Fibroblast of lung (primary cell): Measurements from ENCODE around the gene NOL6. TPM values are rescaled to one million over a fixed set of nuclear protein-coding genes. Genes with fewer than 3 reads are reported as not detected.
A peak's percentile ranks its signal among the peaks of the same experiment; 100 is the strongest.

Experiments used
- DNase-seq, 2 donors: peaks; one replicate each; pipeline versions ENCODE4 v3.0.0 to v3.0.0-alpha.2; 2010; ENCODE audit warnings: low read depth in 2 of 2
- H2AFZ ChIP-seq: 2 replicates; pipeline ENCODE4 v1.5.1; 2012; ENCODE audit warnings: low read length, control low read depth, inconsistent platforms
- H3K27ac ChIP-seq: 2 replicates; pipeline ENCODE4 v1.5.1; 2011; ENCODE audit warnings: low read length, control low read depth; ENCODE audit not compliant: insufficient read depth
- H3K27me3 ChIP-seq: 2 replicates; pipeline ENCODE4 v1.5.1; 2011; ENCODE audit warnings: mild to moderate bottlenecking, low read length; ENCODE audit not compliant: control insufficient read depth, insufficient read depth
- H3K36me3 ChIP-seq: 2 replicates; pipeline ENCODE4 v1.5.1; 2011; ENCODE audit warnings: low read length; ENCODE audit not compliant: control insufficient read depth, insufficient read depth
- H3K4me1 ChIP-seq: 2 replicates; pipeline ENCODE4 v1.5.1; 2011; ENCODE audit warnings: low read length; ENCODE audit not compliant: control insufficient read depth, insufficient read depth; ENCODE audit errors: extremely low read depth
- H3K4me2 ChIP-seq: 2 replicates; pipeline ENCODE4 v1.5.1; 2011; ENCODE audit warnings: low read length, control low read depth; ENCODE audit not compliant: insufficient read depth; ENCODE audit errors: extremely low read depth
- H3K4me3 ChIP-seq, 4 experiments: fragments of 200-600 bp in 1 of 4; sonication (generic) in 1 of 4; replicated peaks in 1 of 4; 2 replicates each; pipeline ENCODE4 v1.5.1; 2011 to 2016; ENCODE audit warnings: low read length in 4 of 4, low read depth in 3 of 4, mild to moderate bottlenecking in 3 of 4, control low read depth in 2 of 4, inconsistent platforms in 1 of 4, mixed read lengths in 1 of 4; ENCODE audit not compliant: insufficient read depth in 1 of 4; ENCODE audit errors: control extremely low read depth in 1 of 4
- H3K79me2 ChIP-seq: 2 replicates; pipeline ENCODE4 v1.5.1; 2012; ENCODE audit warnings: mild to moderate bottlenecking, low read length, inconsistent platforms; ENCODE audit not compliant: control insufficient read depth, insufficient read depth
- H3K9ac ChIP-seq: 2 replicates; pipeline ENCODE4 v1.5.1; 2011; ENCODE audit warnings: mild to moderate bottlenecking, low read length, control low read depth; ENCODE audit not compliant: insufficient read depth
- H3K9me3 ChIP-seq: 2 replicates; pipeline ENCODE4 v1.5.1; 2012; ENCODE audit warnings: low read depth, low read length; ENCODE audit not compliant: control insufficient read depth, insufficient read depth
- H4K20me1 ChIP-seq: 2 replicates; pipeline ENCODE4 v1.5.1; 2011; ENCODE audit warnings: low read length; ENCODE audit not compliant: control insufficient read depth, insufficient read depth; ENCODE audit errors: extremely low read depth
- EZH2 ChIP-seq: IDR thresholded peaks from 2 replicates; pipeline ENCODE4 v1.5.1; 2012; ENCODE audit warnings: low read length, control low read depth, mild to moderate bottlenecking; ENCODE audit errors: missing control alignments
- polyA plus RNA-seq, 2 donors: library from polyadenylated mRNA; depleted of rRNA in 1 of 2; stranded (reverse) in 1 of 2; unstranded in 1 of 2; fragments of >200 nt; gene quantifications; 2 replicates each; pipeline ENCODE4 v1.2.1, GENCODE V29; 2011 to 2012; ENCODE audit warnings: missing spikeins in 1 of 2
- total RNA-seq: library from RNA; depleted of rRNA; stranded (reverse); fragments of >200 nt; gene quantifications from 2 replicates; pipeline ENCODE4 v1.2.1, GENCODE V29; 2014
- TF ChIP-seq, protein P1 (sequence below), 2 donors: IDR thresholded peaks in 1 of 2; conservative IDR thresholded peaks in 1 of 2; 1 replicate in 1 of 2; 2 replicates in 1 of 2; pipeline ENCODE4 v1.5.1; 2011 to 2012; ENCODE audit warnings: low read length in 2 of 2, control low read depth in 1 of 2, inconsistent platforms in 1 of 2, low read depth in 1 of 2, mild to moderate bottlenecking in 1 of 2

The NOL6 gene
- total and polyA plus RNA-seq, 2 donors (not counting 1 experiment from before 2014, with no cell fraction given) = 15.2 to 24.4 TPM

DNA sequence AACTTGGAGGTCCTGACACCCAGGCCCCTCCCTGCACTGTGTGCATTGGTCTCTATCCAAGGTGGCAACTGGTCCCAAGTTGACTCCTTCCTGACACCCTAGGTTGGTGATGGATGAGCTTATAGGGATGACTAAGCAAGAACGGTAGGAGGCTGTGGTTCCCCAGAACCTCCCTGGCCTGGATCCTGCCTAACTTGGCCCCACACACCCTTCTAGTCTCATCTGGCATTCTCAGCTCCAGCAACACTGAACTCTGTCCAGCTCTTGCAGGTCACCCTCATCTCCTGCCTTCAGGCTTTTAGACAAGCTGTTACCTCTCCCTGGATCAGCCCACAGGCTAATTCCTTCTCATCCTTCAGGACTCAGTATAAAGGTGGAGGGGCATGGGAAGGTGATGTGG is 42.8 kb downstream of the NOL6 start:
- no peak overlapping the region for H3K4me3 ChIP-seq
- peaks cover 12% of the 10 kb centered on the region for H3K27me3 ChIP-seq
- peak in 1 of 2 donors; percentile 46 for DNase-seq
- H3K79me2 ChIP-seq = no peaks in the 10 kb centered on the region
- no peak overlapping the region for H3K4me2 ChIP-seq
- no peak for TF ChIP-seq EZH2
- H3K4me1 ChIP-seq = no peaks in the 10 kb centered on the region
- H3K27ac ChIP-seq = no peak overlapping the region
- no peaks in the 10 kb centered on the region for H3K36me3 ChIP-seq
- H4K20me1 ChIP-seq = no peaks in the 10 kb centered on the region
- no peaks in the 10 kb centered on the region for H3K9me3 ChIP-seq
- H2AFZ ChIP-seq = no peak overlapping the region
- H3K9ac ChIP-seq = no peak overlapping the region

DNA sequence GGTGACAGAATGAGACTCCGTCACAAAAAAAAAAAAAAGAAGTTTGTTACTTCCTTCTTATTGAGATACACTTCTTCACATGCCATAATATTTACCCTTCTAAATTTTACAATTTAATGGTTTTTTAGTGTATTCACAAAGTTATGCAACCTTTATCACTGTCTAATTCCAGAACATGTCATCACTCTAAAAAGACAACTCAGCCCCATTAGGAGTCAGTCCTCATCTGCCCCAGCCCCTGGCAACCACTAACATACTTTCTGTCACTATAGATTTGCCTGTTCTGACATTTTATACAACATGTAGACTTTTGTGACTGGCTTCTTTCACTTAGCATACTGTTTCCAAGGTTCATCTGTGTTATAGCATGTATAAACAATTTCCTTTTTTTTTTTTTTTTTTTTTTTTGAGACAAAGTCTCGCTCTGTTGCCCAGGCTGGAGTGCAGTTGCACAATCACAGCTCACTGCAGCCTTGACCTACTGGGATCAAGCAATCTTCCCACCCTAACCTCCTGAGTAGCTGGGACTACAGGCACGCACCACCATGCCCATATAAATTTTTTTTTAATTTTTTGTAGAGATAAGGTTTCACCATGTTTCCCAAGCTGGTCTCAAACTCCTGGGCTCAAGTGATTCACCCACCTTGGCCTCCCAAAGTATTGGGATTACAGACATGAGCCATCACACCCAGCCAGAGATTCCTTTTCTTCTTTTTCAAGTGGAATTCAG is 44.3 kb downstream of the NOL6 start:
- TF ChIP-seq, protein P1, sequence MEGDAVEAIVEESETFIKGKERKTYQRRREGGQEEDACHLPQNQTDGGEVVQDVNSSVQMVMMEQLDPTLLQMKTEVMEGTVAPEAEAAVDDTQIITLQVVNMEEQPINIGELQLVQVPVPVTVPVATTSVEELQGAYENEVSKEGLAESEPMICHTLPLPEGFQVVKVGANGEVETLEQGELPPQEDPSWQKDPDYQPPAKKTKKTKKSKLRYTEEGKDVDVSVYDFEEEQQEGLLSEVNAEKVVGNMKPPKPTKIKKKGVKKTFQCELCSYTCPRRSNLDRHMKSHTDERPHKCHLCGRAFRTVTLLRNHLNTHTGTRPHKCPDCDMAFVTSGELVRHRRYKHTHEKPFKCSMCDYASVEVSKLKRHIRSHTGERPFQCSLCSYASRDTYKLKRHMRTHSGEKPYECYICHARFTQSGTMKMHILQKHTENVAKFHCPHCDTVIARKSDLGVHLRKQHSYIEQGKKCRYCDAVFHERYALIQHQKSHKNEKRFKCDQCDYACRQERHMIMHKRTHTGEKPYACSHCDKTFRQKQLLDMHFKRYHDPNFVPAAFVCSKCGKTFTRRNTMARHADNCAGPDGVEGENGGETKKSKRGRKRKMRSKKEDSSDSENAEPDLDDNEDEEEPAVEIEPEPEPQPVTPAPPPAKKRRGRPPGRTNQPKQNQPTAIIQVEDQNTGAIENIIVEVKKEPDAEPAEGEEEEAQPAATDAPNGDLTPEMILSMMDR (conservative IDR thresholded peaks at IDR 0.05 in 1 of 2, IDR thresholded peaks at IDR 0.05 in 1 of 2; ENCODE audit: low read depth in 1 of 2, low read length in 2 of 2) = no peak
- TF ChIP-seq EZH2 = no peak
- no peaks in the 10 kb centered on the region for H3K36me3 ChIP-seq
- no peak overlapping the region for H2AFZ ChIP-seq
- no peak for DNase-seq
- H3K4me2 ChIP-seq = no peak overlapping the region
- no peaks in the 10 kb centered on the region for H3K4me1 ChIP-seq
- no peak overlapping the region for H3K27ac ChIP-seq
- H3K27me3 ChIP-seq = no peaks in the 10 kb centered on the region
- H3K4me3 ChIP-seq = no peak overlapping the region
- no peak overlapping the region for H3K9ac ChIP-seq
- H4K20me1 ChIP-seq = no peaks in the 10 kb centered on the region
- H3K9me3 ChIP-seq = no peaks in the 10 kb centered on the region
- no peaks in the 10 kb centered on the region for H3K79me2 ChIP-seq

DNA sequence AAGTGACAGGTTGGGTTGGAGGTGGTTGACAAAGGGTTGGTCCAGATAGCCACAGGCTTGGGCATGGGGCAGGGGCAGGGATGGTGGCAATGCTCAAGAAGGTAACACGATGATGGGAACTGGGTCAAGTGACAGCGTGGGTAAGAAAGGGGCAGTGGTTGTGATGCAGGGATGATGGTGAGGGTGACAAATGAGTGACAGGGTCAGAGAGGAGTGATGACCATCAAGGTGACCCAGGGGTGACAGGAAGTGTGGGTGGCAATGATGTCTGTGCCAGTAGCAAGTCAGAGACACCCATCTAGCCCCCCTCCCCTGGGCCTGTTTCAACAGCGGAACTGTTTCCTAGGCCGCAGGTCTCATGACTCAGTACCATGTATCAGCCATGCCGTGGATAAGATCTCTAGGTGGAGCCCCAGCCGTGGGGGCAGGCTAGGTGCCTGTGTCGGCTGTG is 46.9 kb downstream of the NOL6 start:
- no peak overlapping the region for H3K9ac ChIP-seq
- H4K20me1 ChIP-seq = no peaks in the 10 kb centered on the region
- no peak overlapping the region for H3K4me2 ChIP-seq
- TF ChIP-seq, protein P1 (conservative IDR thresholded peaks at IDR 0.05 in 1 of 2, IDR thresholded peaks at IDR 0.05 in 1 of 2; ENCODE audit: low read depth in 1 of 2, low read length in 2 of 2) = no peak
- no peak for TF ChIP-seq EZH2
- no peaks in the 10 kb centered on the region for H3K9me3 ChIP-seq
- no peaks in the 10 kb centered on the region for H3K79me2 ChIP-seq
- no peaks in the 10 kb centered on the region for H3K36me3 ChIP-seq
- H3K4me3 ChIP-seq = no peak overlapping the region
- no peaks in the 10 kb centered on the region for H3K27me3 ChIP-seq
- peak in 1 of 2 donors; percentile 12 for DNase-seq
- H3K27ac ChIP-seq = no peak overlapping the region
- no peak overlapping the region for H2AFZ ChIP-seq
- H3K4me1 ChIP-seq = no peaks in the 10 kb centered on the region
